COLO829 (cell line): Measurements from ENCODE around the gene ZNF362.
A peak's percentile ranks its signal among the peaks of the same experiment; 100 is the strongest.

ENCODE experiments used
- DNase-seq: peaks from one replicate; pipeline ENCODE4 v3.0.0; 2012; ENCODE audit warnings: low spot score

ZNF362 gene

DNA sequence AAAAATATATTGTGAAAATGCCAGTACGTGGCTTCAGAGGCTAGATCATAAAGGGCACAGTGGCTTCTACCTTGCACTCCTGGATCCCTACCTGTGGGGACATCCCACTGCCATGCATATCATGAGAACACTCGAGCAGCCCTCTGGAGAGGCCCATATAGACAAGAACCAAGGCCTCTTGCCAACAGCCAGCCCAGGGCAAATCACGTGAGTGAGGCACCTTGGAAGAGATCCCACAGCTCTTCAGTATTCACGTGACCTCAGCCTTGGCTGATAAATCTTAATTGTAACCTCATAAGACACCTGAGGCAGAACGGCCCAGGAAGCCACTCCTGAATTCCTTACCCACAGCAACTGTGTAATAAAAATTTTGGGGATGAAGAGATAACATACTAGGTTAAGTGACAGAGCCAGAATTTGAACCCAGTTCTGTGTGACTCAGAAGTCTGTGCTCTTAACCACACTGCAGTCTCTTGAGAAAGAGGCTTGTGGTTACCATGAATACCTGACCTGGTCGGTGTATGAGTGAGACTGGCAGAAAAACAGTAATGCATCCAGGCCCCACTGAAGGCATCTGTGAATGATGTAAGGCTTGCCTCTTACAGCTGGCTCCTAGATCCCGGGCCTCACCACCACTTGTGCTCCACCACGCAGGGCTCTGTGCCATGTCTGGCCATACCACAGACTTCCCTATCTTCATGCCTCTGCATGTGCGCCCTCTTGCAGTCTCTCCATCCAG is 71.5 kb downstream of the ZNF362 start:
- DNase-seq = no peak

DNA sequence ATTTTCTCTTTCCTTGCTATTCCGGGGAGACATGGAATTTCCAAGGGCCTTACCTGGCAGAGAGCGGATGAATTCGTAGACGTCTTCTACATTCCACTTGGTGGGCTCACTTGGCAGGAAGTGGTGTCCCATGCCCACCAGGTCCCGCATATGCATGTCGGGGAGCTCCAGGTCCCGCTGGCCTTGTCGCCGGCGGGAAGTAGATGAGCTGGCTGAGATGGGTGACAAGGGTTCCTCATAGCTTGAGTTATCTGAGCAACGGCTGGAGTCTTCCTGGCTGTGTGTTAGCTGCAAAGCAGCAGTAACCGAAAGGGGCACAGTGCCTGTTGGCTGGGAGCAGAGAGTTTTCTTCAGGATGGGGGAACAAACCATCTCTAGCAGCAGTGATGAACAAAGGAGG is 72.5 kb downstream of the ZNF362 start:
- no peak for DNase-seq

DNA sequence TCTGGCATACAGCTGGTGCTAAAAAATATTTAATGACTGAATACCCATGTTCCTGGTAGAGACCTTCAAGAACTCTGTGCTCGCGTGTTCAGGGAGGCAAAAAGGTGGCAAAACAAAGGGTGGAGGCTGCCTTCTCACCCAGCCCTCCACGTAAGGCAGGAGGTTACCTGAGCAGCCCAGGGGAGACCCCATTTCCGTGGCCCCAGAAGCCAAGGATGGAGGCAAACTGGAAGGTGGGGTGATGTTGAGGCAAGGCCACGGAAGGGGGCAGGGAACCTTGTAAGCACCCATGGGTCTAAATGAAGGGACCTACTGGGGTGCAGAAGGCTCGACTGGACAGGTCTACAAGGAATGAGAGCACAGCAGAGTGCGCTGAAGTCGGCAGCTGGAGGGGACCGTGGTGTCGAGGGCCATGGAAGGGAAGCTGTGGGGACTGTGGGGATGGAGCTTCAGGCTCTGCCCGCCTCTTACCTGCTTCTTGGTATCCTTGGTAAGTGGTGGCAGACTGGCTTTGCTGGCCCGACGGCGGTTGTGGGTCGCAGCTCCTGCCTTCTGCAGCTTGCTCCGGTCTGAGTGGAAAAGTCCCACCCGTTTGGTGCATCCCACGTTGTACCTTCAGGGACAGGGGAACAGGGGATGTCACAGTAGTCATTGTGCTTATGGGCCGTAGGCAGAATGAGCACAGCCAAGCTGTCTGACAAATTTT is 73.5 kb downstream of the ZNF362 start:
- no peak for DNase-seq

DNA sequence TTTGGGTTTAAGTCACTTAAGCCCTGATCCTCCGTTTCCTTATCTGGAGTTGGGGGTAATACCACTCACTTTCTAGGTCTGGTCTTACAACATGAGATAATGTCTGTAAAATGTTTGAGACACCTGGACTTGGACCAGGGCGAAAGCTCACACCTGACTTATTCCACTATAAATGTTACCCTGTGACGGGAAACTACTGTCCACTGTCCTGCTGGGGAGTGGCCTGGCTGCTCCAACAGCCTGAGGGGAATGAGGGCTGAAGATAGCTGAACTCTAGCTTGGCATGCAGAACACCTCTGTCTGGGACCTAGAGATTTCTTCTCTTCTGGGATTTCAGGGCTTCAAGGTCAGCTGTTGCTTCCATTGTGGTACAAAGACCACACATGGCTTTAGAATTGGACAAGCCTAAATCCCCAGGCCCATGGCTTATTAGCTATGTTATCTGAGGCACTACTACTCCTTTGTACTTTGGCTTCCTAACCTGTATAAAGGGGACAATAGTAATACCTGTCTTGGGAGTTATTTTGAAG is 74.1 kb downstream of the ZNF362 start:
- DNase-seq = no peak

DNA sequence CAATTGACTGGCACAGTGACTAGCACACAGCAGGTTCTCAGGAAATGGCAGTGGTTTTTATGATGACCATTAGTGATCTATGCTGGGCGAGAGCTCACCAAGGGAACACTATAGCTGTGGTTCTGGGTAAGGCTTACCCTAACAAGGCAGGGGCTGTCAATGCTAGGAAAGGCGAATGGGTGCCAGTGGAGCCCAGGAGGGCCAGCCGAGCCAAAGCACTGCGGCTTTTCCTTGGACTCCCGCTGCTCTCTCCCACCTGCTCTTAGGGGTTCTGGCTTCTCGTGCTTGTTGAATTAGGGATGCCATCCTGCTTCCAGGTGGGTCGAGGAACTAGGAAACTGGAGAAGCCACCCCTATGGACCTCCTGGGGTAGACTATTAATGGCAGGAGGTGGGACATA is 74.6 kb downstream of the ZNF362 start:
- no peak for DNase-seq

DNA sequence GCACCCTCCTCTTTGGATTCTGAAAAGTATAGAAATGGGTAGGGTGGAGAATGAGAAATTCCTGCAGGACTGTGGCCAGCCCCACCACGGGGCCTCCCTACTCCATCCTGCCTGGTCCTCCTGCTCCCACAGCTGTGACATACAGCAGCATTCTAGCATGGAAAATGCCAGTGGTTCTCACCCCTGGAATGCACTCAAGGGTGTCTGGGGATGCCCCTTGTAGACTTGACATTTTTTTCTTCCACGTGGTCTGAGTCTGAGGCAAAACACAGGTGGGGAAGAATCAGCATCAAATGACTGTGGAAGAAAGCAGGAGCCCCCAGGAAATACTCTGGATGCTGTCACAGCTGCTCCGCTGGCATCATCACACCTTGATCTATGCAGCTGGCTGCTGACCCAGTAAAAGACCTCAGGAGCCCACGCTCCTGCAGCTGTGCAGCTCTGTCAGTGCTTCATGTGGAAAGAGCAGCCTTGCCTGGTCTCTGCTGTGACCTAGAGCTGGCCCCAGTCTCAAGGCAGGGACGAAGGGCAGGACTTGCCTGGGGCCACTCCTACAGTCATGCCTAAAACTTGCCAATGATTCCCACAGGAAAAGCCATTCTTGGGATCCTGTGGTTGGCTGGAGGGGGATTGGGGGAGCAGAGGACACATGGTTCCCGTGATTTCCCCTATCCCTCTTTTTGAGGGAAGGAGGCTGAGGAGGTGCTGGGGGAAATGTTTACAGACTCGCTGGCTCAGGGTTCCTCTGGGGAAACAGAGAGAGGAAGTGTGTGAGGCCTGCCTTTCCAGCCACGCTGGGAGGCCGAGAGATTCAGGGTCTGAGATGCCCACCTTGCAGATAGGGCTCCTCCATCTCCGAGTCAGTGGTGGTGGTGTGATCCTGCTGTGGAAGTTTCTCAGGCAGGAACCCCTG is 75.4 kb downstream of the ZNF362 start:
- no peak for DNase-seq

DNA sequence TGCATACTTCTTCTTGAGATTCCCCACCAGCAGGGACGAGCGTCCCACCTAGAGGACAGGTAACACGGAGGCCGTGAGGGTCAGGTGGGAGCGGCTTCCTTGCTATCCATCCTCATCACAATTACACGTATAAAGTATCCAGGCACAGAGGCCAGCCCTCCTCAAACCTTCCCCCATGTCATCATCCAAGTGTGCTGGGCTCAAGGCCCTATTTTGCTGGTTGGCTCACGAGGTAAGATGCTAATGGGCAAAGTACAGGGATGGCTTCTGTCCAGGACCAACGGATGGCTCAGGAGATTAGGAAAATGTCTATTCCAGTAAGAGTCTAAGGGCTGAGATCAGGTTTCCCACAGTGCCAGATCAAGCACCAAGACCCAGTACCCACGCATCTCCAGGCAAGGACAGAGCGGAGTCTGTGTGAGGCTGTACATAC is 76.1 kb downstream of the ZNF362 start:
- DNase-seq = no peak

DNA sequence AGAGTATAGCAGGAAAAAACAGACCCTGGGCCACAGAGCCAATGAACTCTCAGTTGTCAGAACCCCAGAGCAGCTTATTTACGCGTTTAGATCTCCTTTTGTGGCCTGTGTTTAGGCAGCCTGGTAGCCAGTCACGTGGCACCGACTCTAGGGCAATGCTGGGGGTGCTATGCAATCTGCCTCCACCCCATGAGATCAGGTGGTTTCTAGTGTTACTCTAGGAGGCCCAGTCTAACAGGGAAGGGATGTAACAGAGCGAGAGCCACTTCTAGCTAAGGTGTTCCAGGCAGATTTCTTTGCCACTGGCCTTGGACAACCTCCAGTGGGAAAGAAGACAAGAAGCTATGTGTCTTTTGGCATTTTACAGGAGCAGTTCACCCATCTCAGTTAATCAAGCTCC is 76.6 kb downstream of the ZNF362 start:
- no peak for DNase-seq

DNA sequence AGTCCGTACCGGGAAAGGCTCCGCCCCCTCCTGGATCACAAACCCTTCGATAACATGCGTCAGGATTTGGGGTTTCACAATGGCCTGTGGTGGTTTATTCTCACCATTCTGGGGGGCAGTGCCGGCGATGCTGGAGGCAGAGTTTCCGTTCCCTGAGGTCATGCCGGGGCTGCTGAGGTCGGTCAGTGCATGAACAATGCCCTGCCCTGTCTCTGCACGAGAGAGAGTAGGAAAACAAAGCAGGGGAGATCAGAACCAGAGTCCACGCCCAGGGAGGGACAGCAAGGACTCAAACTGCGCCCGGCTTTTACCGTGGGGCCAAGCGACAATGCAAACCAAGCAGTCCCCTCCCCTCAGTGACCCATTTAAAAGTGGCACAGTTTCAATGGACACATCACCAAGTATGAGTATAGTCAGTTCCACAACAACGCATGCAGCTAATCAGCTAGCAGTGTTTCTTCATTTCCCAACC is 77.8 kb downstream of the ZNF362 start:
- no peak for DNase-seq

DNA sequence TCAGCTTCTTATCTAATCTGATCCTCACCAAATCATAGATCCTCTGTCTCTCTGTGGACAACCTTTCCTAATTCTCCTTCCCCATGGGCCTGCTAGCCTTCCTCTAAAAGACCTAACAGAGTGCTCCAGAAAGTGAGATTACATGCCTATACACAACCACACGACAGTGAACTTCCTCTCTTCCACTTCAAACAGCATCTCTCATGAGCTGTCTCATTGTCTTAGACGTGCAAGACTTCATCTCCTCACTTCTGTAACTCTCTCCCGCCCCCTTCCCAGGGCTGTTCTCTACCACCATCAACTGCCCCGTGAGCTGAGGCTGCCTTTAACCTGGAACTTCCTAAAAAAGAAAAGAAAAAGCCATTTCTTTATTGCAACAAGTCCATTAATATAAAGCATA is 78.7 kb downstream of the ZNF362 start:
- no peak for DNase-seq

DNA sequence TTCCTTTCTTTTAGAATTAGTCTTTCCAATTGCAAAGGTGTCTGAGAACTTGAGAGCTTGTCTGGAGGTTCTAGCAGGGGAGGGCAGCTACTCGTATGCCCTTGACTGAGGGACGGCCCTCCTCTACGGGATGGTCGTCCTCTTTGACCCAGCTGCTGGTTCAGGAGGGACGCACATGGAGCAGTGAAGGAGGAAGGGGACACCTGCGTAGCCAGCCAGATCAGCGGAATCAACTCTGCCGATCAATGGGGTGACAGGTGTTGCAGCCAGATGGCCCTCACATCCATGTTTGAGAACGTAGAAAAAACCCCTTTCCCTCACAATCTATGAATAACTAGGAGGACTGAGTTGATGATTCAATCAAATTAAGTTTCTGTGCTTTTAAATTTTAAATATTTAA is 80.3 kb downstream of the ZNF362 start:
- no peak for DNase-seq

DNA sequence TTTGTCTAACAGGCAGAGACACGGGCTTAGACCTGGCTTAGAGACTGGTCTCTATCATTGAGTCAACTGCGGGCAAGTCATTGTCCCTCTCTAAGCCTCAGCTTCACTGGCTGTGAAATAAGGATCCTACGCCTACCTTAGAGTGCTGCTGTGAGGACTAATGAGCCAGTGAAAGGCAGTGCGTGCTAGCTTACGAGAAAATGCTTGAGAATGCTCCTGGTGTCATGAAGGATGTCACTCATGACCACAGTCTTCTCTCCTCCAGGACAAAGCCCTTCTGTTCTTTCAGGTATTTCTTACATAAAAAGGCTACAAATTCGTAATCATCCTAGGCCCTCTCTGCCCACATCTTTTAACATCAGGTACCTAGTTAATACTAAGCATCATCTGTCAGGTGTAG is 81.1 kb downstream of the ZNF362 start:
- no peak for DNase-seq

DNA sequence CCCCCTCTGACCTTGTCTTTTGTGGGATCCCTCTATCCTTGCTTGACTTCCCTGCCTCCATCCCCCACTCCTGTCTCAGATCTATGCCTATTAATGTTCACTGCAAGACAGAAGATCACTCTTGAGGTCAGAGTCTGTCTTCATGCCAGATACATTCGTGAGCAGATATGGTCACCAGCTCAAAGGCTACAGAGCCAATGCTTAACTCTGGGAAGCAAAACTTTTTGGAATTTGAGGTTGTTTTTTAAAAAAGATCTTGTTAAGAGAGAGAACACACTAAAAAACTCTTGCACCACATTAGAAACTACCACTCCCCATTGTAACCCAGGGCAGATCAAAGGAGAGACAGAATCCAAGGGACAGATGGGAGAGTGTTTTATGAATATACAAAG is 81.8 kb downstream of the ZNF362 start:
- no peak for DNase-seq

DNA sequence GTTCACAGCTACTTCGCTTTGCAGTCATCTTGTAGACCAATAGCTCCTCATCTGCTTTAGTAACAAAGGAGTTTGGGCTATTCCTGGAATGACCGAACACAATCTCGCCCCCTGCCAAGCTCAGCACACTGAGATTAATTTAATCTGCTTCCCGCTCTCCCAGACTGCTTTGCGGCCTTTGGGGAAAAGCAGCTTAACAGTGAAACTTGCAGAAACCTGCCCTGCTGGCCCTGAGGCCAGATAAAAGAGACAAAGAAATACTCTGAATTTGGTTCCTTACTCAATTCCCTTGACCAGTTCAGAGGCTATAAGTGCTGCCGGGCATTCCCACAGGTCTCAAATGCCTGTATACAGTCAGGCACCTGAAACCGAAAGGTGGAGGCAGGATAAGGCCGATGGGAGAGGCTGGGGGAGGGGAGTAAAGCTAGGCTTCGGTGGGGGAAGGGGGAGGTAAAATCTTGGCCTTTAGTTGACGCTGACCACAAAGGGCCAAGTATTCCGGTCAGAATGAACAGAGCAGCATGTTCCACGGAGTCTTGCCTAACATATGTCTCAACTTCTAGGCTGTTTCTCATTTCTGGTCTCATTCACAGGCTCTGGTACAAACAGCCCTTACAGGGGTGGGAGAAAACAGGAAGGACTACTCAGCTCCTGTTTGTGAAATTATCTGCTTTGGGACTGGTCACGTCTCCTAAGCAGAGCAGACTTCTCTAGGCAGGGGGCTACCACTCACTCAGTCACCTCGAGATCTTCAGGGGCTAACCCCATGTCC is 82.3 kb downstream of the ZNF362 start:
- no peak for DNase-seq

DNA sequence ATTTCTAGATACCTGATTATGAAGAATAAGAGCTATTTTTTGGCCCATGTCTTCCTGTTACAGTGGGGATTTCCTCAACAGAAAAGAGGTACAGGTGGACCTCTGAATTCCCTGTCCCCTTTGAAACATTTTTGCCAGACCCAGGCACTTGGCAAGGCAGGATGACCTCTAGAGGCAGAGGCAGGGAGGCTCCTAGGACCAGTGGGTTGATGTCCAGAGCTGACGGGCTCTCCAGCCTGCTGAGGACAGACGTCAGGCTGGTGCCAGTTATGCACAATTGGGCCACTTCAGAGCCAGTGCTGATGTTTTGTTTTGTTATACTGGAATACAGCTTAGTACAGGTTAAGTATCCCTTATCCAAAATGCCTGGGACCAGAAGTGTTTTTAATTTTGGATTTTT is 83.1 kb downstream of the ZNF362 start:
- no peak for DNase-seq

DNA sequence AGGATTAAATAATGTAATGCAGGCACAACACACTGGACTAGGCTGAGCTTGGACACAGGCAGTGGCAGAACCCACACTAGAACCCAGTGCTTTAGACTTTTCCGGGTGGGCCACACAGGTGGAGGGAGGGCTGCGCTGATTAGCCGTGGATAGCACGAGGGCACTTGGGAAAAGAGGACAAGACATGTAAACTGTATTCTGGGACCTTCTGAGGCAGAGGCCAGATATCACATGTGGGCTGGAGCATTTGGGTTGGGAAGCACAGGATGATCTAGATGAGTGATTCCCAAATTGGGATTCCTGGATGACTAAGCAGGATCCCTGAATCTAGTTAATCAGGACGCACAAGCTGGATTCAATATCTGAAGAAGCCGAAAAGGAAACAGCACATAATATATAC is 84.9 kb downstream of the ZNF362 start:
- DNase-seq = no peak

DNA sequence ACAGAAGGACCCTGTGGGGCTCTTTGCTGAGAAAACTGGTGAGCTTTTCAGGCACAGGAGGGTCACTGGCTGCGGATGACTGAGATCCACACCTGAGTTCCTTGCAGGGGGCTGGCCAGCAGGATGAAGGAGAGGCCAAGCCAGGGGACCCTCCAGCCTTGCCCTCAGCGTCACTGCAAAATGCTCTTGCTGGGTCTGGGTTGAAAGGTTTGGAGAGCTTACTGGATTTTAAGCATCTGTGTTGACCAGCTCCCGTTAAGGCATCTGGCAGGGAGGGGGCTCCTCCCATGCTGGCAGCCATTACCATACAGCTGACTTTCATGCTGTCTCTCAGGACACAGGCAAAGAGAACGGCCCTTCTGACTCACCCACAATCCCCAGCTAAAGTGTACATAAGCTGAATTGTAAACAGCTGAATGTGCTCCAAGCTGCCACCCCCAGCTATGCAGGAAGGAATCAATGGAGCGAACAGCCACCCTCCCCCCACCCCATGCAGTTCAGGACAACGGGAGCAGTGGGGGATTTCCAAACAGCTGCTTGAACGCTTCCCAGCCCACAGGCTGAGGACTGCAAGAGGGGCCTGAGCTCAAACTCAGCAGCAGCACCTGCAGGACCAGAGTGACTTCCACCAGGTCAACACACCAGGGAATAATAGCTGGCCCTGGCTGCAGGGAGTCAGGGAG is 85.9 kb downstream of the ZNF362 start:
- peak; percentile 54 for DNase-seq

DNA sequence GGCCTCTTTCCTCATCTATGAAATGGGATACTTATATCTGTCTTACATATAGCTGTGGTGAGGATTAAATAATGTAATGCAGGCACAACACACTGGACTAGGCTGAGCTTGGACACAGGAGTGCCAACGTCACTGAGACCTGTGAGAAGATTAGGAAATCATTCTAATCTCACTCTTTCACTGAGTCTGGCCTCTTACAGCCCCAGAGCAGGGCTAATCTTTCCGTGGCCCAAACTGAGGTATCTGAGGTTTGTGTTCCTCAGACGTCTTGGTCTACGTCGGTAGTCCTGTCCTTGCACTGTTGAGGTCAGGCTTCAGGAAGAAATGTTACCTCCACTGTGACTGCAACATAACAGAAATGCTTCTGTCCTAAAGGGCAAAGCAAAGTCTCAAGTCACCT is 87.2 kb downstream of the ZNF362 start:
- no peak for DNase-seq

DNA sequence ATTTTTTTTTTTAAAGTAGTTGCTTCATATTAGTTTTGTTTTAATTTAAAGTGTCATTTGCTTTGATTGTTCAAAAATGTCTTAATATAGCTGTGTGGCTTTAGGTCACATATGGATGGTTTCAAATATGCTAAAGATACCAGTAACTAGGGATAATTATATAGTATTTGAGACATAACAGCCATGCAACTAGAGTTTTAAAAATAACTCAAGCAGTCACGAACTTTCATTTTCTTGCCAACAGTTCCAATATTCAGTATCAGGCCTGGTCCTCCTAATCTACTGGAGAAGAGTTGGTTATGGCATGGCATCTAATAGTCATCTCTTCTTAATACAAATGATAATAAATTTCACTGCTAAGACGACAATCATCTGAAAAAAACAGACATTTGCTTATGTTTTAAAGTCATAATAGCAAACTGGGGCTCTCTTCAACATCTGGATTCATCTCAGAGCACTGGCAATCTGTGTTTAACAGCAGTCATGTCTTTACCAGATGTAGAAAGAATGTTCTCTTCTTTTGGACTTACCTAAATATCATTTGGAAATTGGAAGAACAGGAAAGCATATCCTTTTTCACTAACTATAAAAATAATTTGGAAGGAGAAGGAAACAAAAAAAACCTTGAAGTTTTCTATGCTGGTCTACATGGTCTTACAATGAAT is 88.7 kb downstream of the ZNF362 start:
- no peak for DNase-seq

DNA sequence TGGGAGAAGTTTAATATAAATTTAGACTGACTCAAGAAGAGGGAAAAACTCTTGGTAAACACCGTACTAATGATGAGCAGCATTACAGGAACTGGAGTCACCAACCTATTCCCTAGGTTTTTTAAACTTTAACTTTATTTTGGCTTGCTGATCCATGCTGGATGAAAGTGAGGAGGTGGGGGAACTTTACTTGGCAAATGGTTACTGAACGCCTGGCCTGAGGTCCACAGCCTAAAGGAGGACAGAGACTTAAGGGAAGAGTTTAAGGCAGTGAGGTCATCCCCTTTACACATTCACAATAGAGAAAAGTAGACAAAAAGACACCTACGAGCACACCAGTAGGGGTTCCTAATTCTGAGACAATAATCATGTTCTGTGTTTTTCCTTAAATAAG is 90.2 kb downstream of the ZNF362 start:
- DNase-seq = no peak
